NCI-H1436 (cell line): ENCODE measurements around the gene NHLH1.

ENCODE experiments used
- DNase-seq: peaks from one replicate; lab custom pipeline; 2025; lab: John Stamatoyannopoulos, UW

NHLH1 gene

DNA sequence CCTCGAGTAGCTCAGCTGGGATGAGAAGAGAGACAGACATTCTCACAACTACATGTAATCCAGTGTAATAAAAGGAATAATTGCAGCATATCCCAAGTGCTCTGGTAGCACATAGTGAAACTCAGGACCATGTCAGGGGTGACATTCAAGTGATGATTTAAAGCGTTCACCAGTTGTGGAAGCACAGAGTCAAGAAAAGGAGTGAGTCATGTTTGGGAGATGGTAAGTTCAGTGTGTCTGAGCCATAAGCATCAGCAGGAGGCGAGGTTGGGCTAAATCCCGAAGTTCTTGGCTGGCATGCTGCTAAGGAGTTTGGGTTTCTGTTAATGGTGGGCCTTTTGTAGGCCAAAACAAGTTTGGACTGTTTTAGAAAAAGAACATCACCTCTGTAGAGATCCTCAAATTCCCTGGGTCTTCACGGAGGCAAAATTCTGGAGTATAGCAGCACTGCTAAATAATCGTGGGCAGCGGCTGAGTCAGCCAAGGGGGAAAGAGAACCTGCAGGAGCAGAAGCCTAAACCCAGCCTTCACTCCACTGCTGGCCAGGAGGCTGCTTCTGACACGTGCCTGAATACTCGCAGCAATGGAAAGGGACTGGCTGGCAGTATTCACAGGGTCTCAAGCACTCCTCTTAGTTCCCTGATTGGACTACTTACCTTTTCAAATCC, 7.2 kb upstream of the NHLH1 start:
- DNase-seq = no peak

DNA sequence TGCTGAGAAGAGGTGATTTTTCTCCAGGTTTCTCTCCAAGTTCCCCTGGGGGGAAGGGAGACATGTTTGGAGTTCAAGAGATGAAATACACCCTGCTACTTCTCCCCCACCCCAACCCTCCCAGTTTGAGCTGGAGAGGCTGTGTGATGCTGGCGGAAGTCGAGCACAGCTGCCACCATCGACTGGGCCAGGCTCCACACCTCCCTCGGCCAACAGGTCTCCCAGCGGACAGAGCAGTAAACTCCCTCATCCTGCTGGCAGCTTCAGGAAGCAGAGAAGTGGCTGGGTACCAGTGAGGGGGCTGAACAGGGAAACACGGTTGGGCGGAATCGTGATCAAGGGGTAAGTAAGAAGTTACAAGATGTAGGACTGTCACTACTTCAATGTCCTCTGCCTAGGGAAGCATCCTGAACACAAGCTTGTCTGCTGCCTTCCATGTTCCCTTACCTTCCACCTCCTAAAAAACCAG, 6.6 kb upstream of the NHLH1 start:
- no peak for DNase-seq

DNA sequence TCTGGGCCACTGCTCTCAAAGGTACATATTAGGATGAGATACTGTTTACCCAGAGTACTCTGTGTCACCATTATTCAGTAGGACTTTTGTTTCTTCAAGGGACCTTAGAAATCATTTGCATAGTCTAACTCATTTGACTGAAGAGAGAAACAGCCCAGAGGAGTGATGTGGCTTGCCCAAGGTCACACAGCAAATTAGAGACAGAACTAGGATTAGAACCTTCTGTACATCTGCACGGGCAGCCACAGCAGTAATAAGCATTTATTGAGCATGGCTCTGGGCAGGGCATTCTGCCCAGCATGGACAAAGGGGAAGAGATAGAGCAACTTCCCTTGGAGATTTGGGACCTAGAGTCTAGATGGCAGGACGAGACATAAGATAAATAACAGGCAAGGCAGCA, 5.7 kb upstream of the NHLH1 start:
- no peak for DNase-seq

DNA sequence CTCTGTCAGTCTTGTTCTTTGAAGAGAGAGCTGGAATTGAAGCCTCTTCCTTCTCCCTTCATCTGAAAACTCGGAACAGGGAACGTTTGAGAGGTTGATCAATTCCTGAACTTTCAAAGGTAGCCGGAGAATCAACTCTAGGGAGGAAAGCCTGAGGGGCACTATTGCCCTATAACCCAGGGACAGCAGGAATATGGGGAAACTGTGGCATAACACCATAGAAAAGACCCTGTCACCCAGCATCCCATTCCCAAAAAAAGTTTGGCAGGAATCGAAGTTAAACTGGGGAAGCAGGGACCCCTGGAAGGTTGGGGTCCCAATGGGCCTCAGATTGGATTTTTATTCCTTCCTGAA, 5.1 kb upstream of the NHLH1 start:
- no peak for DNase-seq

DNA sequence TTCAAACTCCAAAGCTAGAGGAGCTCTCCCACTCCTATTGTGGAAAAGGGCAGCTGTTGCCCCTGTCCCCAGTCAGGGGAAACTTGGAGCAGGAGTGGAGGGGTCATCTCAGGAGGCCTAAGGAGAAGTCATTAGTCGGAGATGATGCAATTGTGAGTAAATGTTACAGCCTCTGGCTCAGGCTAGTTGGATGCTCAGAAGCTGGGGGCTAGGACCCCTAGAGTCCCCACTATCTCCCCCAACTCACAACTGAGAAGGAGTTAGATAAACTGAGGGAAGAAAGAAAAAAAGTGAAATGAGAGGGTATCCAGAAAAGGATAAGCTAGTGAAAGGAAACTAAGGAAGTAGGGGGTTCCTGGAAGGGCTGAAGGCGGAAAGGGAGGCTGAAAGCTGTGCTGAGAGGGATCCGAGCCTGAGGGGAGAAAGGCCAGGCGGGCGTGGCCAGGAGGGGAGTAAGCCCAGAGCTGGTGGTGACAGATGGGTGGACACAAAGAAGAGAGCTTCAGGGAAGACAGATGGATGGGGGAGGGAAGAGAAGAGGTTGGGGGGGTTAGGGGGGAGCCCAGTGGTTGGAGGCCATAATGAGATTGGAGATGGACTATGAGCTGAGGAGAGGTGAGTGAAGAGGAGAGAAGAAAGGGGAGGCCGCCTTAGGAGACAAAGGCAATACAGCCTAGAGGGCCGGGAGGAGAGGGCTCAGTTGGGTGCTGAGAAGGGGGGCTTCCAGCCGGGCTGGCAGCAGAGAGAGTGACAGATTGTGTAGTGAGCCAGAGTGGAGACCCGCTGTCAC, 4.5 kb upstream of the NHLH1 start:
- DNase-seq = no peak

DNA sequence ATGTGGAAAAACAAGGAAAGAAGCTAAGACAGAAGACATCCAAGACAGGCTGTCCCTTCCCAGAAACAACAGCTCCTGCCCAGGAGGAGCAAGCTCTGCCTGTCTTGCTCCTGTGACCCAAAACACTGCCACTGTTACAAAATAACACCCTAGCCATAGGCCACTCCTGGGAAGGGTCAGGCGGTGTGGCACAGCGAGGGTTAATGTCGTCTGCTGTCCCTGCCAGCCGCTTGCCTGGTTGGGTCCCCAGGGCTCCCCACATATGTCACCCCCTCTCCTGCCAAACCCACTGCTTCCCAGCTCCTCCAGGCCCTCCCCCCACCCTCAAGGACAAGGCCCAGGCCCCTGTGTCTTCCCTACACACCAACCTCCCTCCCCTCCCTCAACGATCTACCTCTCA, 3.9 kb upstream of the NHLH1 start:
- DNase-seq = no peak

DNA sequence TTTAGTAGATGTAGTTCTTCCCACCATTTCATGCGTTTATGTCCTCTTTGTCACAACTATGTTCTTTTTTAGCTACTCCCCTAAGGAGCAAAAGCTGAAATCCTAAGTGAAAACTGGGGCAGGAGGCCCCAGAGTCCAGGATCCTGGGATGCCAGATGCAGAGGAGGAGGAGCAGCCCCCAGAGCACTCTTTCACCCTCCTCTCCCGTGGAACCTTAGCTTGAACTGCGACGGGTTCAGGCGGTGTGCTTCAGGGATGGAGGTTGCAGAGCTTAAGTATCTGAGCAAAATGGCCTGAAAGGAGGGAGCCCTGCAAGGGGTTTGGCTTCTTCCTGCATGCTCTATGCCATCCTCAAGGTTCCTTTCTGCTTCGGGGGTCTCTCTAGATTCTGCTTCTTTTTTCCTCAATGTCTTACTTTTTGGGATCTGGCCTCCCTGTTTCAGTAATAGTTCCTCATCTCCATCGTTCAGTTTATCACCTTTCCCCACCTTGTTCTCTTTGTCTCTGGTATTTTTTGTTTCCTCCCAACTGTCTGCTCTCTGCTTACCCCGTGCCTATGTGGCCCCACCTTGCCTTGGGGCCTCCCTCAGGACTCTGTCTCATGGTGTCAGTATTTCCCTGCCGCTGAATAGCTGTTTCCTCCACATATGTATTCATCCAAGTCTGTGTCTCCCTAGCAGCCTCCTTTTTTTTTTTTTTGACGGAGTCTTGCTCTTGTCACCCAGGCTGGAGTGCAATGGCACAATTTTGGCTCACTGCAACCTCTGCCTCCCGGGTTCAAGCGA, 2.7 kb upstream of the NHLH1 start:
- DNase-seq = no peak

DNA sequence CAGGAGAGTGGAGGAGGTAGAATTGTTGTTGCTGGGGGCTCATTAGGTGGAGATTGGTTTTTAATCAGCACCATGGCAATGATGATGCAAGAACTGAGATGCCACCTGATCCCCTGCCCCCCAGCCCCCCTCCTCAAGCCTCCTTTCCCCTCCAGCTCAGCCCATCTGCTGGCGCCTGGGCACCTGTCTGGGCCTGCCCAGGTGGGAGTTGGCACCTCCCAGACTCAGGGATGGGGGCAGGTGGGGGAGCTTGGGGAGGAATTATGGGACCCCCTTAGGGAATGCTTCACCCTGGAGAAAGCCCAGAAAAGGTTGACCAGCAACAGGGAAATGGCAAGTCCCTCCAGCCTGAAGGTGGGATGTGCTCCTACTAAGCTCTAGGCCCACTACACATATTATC, 1.5 kb upstream of the NHLH1 start:
- peak; percentile 46 for DNase-seq

DNA sequence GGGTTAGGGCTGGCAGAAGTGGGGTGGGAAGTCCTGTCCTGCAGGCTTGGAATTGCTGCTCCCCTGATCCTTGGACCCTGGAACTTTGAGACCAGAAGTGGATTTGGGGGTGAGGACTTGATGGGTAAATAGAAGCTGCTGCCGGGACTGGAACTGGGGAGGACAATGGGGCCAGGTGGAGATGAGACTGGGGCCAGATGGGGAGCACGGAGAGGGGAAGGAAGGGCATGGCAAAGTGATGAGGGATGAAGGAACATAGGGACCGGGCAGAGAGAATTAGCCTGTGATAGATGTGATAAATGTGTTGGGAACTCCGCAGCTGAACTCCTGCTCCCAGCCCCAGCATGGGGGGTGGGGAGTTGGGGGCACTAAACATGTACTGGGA, 637 bp downstream of the NHLH1 start:
- no peak for DNase-seq

DNA sequence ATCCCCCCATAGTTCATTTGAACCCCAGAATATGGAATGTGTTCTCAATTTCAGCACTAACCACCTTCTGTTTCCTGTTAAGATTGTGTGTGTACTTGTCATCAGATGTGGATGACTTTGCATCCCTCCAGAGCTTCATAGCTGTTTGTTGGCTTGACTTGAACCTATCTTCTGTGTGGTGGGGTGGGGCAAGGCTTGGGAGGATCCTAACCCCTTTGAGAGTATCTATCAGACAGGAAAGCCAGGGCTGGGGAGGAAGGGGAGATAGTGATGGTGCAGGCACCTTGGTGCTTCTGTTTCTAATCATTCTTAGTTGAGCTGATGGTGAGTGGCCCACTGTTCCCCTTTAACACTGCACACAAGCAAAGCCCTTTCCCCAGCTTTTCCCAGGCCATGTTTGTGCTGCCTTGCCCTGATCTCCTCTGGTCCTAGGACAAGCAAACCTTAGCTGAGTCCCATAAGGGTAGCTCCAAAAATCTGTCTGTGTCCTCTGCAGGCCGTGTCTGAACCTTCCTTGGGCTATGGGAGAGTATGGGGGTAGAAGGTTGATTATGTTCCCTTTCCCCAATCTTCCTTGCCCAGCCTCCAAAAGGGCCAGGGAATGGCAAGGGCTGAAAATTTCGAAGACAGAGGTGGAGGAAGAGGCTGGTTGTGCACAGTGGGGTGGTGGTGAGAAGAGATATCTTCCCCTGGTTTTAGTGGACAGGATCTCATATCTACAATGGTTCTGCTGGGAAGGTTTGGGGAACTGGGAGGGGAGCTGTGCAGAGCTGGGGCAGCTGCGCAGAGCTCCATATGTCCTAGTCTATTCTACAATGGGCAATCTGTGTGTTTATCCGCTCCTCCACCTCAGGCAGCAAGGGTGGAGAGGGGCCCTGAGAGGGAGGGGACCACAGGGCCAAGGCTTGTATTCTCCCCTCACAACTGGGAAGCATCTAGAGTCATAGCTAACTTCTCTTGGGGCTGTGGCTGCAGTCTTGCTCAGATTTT, 1.4 kb downstream of the NHLH1 start:
- no peak for DNase-seq

DNA sequence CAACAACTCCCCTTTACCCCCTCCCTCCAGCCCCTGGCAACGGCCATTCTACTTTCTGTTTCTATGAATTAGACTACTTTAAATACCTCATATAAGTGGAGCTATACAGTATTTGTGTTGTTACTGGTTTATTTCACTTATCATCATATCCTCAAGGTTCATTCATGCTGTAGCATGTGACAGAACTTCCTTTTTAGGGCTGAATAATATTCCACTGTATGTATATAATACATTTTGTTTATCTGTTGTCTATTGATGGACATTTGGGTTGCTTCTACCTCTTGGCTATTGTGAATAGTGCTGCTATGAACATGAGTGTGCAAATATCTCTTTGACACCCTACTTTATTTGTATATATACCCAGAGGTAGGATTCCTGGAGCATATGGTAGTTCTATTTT, 2.2 kb downstream of the NHLH1 start:
- DNase-seq = no peak

DNA sequence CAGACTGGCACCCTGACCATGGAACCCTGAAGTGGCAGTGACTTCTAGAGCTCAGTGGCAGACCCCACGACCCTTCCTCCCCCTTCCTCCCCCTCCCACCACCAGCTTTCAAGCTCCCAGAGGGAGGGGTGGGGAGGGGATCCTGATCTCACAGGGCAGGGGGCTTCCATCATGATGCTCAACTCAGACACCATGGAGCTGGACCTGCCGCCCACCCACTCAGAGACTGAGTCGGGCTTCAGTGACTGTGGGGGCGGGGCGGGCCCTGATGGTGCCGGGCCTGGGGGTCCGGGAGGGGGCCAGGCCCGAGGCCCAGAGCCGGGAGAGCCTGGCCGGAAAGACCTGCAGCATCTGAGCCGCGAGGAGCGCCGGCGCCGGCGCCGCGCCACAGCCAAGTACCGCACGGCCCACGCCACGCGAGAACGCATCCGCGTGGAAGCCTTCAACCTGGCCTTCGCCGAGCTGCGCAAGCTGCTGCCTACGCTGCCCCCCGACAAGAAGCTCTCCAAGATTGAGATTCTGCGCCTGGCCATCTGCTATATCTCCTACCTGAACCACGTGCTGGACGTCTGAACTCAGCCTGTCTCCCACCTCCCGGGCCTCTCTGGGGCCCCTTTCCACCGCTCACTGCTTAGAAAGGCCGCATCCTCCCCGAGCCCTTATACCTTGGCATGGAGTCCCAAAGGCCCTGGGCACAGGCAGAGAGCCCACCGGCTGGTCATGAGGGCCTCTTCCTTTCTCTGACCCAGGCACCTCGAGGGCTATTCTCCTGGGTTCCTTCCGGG, 3.9 kb downstream of the NHLH1 start:
- no peak for DNase-seq

DNA sequence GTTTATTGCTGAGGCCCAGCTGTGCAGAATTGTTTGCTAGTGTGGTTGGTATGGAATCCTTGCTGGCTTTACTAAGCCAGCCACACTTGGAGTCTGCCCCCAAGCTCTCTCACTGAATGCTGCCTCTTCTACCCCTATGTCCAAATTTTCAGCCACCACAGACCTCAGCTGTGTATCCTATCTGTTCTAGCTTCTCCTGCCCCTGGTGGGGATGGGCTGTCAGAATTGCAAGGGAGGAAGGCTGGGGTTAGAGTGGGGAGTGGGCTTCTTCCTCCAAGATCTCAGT, 4.4 kb downstream of the NHLH1 start:
- DNase-seq = no peak

DNA sequence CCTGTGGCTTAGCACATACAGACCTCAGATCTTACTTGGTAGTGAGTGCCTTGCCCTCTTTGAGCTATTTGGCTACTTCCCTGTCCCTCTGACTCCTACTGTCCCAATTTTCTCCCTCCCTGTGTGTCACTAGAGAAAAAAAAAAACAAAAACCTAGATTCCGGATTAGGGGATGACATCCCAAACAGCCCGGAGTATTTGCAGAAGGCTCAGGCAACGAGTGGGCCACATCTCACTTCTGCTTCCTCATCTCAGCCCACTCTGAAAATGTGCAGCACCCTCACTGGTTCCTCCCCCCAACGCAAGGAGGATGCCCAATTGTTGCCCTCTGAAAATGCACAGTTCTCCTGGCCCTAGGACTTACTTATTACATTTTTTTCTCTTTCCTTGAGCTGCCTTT, 4.9 kb downstream of the NHLH1 start:
- DNase-seq = no peak

DNA sequence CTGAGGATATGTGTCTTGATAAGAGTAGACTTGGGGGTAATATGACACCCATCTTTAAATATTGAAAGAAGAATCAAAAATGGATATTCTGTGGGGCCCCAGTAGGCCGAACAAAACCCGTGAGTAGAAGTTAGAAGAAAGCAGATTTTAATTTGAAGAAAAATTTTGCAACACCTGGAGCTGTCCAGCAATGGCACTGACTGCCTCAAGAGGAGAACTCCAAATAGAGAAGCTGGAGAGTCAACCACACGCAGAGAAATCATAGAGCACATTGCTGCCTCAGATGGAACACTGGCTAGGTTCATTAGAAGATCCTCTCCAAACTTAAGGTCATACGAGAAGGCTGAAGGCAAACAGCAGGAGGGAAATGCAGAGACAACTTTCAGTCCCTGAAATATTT, 6.8 kb downstream of the NHLH1 start:
- DNase-seq = no peak

DNA sequence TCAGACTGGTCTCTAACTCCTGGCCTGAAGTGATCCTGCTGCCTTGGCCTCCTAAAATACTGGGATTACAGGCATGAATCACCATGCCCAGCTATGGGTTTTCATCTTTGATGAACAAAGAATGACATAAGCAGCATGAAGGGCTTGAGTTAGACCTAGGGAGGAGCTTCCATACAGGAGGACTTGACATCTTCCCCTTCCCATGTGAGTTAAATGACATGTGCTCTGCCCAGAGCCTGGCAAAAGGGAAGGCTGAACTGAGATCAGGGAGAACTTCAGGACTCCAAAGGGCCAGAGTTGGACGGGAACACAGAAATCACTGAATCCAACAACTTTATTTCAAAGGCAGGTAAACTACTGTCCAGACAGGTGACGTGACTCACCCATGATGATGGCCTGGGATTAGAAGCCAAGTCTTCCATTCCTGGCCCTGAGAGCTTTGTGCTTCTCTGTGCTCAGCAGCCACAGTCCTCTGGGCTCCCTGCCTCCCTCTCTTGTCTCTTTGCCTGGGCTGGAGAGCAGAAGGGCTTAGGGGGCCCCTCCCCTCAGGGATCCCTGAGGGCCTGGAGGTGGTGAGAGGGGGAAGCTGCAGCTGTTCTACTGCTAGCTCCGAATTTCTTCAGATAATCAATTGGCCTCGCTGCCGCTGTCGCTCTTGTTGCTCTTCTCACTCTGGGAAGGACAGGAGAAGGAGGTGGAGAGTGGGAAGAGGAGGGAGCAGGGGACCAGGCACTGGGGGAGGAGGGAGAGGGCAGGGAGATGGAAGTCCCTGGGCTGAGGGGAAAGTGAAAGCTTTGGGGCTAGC, 7.6 kb downstream of the NHLH1 start:
- DNase-seq = peak; percentile 40

DNA sequence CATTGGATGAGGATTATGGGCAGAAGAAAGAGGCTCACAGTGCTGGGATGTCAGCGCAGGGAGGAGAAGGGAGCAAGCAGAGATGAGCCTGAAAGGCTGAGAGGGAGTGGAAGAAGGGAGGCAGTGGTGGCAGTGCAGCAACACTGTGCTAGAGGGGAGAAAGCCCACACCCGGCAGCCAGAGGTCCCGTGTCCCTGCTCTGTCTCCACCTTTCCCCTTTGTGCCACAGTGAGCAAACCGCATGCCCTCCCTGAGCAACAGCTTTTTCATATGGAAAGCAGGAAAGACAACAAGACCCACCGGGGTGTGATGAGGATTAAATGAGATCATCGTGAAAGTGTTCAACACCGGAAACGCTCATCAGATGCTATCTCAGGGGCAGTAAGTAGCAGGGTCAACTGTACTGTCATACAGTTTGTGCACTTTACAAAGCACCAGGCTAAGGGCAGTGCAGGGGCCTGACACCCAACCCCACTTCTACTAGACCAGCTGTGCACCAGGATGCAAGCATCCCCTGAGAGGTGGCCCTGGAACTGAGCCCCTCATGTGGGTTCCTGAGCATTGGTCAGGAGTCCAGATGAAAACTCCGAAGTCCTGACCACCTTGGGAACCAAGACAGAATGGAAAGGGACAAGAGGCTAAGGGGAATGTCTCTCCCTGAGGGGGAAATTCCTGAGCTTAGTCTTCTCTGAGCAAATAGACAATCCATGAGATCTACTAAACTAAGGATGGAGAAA, 9.1 kb downstream of the NHLH1 start:
- DNase-seq = no peak

DNA sequence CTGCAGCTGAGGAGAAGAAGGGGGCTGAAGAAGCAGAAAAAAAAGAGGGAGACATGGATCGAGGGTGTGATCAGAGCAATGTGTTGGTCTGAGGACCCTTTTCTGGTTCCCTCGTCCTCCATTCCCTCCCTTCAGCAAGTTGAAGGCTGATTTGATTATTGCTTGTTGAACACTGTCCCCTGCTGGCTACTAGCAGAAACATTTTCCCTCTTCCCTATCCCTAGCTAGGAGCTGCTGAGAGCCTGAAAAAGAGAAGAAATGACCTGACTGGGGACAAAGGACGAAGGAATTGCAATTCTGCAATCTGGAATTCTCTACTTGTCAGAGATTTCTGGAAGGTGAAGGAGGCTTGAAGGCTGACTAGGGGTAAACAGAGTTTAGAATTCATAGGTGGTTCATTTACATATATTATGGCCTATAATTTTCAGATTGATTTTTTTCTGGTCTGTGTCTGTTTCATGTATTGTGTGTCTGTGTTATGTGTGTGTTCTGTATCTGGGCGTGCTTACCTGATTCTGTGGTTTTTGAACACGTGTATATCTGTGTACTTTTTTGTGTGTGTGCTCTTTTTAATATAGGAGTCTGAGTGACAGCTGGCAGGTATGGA, 9.8 kb downstream of the NHLH1 start:
- DNase-seq = peak; percentile 62

DNA sequence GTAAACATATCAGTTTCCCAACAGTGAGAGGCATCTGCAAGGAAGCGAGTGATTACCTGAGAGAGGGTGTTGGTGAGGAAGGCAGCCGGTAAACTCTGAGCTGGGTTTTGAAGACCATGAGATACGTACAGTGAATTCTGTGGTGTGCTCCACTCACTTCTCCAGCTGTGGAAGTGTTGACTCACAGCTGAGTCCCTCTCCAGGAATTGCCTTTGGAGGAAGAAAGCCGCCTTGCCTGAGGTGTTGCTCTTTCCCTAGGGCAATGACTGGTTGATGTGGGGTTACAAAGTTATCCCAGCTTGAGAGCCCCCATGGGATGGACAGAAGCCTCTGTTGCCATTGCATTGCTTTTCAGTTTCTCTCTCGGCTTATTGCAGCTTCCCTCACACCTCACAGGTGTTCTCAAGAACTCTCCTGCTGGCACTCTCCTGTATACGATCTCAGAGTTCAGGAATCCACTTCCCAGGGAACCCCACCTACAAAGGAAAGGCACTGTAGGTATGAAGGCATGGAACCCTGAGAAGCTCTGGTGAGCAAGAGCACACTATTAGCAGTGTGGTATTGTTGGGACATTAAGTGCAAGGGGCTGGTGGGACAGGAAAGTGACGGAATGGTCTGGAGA, 10.8 kb downstream of the NHLH1 start:
- DNase-seq = no peak
